Measurements from ENCODE around the gene POLR2F.

DNA sequence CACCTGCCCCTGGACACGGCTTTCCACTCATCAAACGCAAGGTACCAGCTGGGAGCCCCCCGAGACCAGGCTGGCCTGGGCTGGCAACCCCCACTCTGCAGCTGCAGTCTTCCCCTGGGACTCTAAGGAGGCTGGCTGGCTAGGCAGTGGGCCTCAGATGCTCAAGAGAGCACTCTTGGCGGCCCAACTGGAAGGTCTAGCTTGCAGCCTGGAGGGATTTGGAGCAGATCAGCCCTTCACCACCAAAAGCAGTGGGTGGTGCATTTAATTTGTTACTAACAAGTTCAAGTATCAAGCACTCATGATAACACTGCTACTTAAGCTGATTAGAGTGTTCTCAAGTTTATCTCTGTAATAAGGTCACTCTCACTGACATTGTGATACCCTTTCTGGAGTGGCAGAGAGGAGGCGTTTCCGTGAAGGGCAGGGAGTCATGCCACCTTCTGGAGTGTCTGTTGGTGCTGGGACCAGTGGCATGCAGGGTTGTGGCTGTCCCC lies 21.6 kb upstream of the POLR2F start:
- no peak for TF ChIP-seq ZNF274 (IDR thresholded peaks at IDR 0.05; ENCODE audit: low read depth, low read length)
- TF ChIP-seq YY1 (IDR thresholded peaks at IDR 0.05; ENCODE audit: insufficient read depth, insufficient read length) = no peak
